ENCODE data around the gene INCENP.

The INCENP gene

GRCh38 chr11:62125316-62125715, 1.5 kb downstream of the INCENP start:
- DNase-seq = no peak

GRCh38 chr11:62125881-62126280, 2.1 kb downstream of the INCENP start:
- no peak for DNase-seq

DNA sequence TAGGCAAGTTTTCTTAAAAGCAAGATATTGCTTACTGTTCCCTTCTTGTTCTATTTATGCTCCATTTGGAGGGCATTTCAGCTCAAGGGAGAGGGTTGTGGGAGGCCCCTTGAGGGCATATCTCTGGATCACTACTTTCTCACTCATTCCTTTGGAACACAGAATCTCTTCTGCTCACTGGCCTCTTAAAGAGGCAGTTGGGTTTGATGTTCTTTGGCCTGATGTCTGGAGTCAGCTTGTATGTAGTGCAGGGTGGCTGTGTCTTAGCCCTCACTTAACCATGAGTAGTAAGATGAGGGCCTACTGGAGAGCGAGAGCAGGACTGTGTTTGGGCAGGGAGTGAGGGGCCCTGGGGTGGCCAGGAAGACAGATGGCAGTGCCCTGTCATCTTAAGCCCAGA, 3.6 kb downstream of the INCENP start:
- no peak for DNase-seq

DNA sequence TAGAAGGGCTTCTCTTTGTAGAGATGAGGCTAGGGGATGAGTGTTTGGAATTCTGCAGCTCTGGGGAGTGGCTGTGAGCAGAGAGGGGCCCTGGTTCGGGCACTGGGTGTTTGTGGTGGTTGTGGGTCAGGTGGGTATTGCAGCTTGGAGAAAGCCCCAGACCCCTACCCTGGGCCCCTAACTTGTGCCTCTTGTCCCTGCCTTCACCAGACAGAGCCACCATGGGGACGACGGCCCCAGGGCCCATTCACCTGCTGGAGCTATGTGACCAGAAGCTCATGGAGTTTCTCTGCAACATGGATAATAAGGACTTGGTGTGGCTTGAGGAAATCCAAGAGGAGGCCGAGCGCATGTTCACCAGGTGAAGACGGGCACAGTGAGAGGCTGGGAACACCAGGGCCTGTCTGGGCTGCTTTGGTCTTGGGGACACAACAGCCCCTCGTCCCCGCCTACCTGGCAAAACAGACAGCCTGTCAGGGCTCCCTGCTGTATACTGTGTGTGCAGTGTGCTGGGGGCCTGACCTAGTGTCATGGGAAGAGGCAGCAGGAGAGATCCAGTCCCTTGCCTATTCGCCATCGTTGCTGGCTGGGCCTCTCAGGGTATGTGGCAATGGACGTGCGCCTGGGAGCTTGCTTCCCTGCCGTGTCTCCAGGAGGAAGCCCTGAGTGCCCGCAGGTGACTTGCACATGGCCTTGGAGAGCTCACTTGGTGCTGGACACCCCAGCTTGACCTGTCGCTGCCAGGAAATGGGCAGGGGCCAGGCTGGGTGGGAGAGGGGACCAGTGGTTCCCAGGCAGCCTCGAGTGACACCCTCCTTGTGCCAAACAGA, 4.3 kb downstream of the INCENP start:
- no peak for DNase-seq

- no peak for DNase-seq
These were observed 5.0 kb downstream of the INCENP start for GRCh38 chr11:62128835-62129234.

DNA sequence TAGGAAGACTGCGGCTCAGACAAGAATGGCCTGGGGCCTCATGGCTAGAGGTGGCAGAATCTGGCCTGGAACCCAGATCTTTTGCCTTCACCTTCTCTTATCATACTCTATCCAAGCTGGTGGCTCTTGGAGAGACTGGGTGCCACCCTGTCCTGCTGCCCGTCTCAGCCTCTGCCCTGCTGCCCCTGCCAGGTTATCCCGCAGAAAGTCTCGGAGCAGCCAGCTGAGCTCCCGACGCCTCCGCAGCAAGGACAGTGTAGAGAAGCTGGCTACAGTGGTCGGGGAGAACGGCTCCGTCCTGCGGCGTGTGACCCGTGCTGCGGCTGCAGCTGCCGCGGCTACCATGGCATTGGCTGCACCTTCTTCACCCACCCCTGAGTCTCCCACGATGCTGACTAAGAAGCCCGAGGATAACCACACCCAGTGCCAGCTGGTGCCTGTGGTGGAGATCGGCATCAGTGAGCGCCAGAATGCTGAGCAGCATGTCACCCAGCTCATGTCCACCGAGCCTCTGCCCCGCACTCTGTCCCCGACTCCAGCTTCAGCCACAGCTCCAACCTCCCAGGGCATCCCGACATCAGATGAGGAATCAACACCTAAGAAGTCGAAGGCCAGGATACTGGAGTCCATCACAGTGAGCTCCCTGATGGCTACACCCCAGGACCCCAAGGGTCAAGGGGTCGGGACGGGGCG, 5.9 kb downstream of the INCENP start:
- DNase-seq = no peak

DNA sequence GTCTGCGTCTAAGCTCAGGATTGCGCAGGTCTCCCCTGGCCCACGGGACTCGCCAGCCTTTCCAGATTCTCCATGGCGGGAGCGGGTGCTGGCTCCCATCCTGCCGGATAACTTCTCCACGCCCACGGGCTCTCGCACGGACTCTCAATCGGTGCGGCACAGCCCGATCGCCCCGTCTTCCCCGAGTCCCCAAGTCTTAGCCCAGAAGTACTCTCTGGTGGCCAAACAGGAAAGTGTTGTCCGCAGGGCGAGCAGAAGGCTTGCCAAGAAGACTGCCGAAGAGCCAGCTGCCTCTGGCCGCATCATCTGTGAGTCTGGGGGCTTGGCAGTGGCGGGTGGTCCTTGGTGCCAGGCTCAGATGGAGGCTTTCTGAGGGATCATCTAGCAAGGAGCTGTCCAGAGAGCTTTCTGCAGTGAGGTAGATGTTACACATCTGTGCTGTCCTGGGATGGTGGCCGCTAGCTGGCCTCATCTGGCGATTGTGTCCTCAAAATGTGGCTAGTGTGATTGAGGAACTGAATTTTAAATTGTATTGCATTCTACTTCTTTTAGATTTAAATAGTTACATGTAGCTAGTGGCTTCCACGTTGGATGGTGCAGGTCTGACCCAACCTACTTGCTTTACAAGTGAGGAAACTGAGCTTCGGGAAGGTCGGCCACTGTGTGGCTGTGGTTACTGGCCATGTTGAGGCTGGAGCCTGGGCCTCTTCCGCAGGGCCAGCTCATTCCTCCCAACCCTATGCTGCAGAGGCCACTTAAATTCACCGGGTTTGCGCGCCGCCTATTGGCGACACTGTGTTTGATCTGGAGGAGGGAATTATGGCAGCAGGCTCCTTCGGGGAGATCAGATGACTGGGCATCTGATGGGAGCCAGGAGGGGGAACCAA, 6.7 kb downstream of the INCENP start:
- DNase-seq = no peak

- DNase-seq = no peak
These were observed 7.3 kb downstream of the INCENP start for GRCh38 chr11:62131170-62131464.

DNA sequence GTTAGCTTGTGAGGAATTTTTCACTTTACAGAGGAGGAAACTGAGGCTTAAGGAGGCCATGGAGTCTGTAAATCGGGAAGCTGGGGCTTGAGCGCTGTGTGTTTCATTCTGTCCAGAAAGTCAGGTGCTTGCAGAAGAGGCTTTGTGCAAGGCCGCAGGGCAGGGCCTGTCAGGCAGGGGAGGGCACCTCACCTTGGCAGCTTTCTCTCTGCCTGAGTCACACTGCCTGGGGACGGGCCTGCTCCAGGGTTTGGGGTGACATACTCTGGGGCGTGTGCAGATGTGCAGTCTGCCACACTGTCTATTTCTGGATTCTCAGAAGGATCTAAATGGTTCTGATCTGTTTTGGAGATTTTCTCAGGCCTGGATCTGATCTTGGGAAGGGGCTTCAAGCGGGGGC, 8.4 kb downstream of the INCENP start:
- DNase-seq = no peak

GRCh38 chr11:62132689-62133293, 9.0 kb downstream of the INCENP start:
- DNase-seq = no peak

GRCh38 chr11:62133328-62134065, 9.7 kb downstream of the INCENP start:
- no peak for DNase-seq

DNA sequence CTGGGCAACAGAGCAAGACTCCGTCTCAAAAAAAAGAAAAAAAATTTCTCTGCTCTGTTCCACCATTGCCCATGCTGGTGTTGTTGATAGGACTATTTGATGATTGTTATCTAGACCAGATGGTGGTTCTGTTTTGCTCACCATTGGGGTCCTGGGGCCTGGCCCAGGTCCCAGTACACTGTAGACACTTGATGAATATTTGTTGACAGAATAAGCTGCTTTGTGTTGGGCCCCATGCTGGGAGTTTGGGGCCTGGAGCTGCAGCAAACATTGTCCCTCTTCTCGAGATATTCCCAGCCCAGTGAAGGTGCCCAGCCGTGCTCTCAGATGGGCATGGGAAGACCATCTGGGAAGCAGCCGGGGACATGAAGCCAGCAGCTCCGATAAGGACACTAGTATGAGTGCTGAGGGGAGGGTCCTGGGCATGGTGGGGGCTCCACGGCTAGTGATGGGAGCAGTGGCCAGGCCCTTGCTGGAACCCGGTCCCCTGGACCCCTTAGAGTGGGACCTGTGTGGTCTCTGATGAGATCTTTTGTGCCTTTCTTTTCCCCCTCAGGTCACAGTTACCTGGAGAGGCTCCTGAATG, 13.6 kb downstream of the INCENP start:
- no peak for DNase-seq

DNA sequence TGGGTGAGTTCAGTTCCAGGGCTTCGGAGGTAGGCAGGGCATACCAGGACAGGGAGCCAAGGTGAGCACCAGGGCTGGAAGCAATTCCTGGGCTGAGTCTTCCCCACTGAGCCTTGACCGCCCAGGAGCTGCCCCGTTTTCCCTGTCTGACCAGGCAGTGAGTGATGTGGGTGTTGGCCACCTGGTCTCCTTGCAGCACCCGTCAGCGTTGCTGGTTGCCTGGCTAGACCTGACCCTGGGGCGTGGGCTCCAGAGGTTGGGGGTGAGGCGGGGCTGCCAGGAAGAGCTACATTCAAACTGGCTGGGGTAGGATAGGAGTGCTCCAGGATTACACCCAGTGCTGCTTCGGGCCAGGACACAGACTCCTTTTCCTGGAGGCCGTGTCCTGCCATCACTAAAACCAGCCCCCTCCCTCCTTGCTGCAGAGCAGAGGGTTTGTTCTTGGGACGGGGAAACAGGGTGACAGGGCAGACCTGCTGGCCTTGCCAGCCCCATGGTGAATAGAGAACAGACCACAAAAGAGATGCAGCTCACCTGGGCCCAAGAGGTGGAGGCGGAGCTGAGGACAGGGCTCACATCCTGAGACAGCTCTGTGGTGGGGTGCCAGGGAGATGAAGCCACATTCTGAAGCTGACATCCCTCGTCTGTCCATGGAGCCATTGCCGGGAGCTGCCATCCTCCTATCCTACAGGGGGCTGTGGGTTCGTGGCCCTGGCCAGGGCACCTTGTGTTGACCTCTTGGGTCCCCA, 14.2 kb downstream of the INCENP start:
- DNase-seq = no peak

- no peak for DNase-seq
These were observed 15.0 kb downstream of the INCENP start for GRCh38 chr11:62138630-62139425.

GRCh38 chr11:62139526-62140303, 15.9 kb downstream of the INCENP start:
- no peak for DNase-seq

- no peak for DNase-seq
These were observed 16.7 kb downstream of the INCENP start for GRCh38 chr11:62140304-62141110.

GRCh38 chr11:62141111-62142042, 17.6 kb downstream of the INCENP start:
- DNase-seq = no peak

- DNase-seq = no peak
These were observed 18.2 kb downstream of the INCENP start for GRCh38 chr11:62142043-62142375.
